HG02798 (cell line): ENCODE measurements around the gene EPHA1.

Experiments
- ATAC-seq: cut with Tn5 transposase; IDR thresholded peaks from one replicate; pipeline ENCODE4 v1.9.1; 2021; ENCODE audit warnings: mild to moderate bottlenecking; ENCODE audit not compliant: unreplicated experiment, poor library complexity

Gene EPHA1

DNA sequence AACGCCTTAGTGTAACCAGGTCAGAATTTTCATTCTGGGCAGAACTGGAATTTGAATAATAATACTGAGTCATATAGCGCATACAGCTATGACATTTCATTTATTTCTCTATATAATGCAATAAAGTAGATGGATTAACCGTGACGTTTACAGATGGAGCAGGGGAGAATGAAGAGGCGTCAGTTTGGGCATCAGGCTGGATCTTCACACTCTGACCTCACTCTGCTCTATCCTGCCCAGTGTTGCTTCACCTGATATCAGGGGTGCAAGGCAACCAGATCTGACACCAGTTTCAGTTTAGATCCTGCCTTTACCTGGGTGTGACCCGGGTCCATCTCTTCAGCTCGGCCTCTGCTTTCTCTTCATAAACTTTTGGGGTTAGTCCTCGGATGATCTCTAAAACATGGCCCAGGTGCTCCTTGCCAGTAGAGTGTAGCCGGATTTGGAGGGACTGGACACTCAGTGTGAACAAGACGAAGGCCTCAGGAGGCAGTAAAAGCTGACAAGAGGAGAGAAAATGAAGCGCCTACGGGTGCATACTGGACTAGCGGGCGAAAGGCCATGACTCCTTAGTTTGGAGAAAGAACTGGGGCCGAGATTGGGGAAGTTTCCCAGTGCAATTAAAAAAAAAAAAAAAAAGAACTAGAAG is 28.9 kb downstream of the EPHA1 start:
- peak; percentile 6 for ATAC-seq

DNA sequence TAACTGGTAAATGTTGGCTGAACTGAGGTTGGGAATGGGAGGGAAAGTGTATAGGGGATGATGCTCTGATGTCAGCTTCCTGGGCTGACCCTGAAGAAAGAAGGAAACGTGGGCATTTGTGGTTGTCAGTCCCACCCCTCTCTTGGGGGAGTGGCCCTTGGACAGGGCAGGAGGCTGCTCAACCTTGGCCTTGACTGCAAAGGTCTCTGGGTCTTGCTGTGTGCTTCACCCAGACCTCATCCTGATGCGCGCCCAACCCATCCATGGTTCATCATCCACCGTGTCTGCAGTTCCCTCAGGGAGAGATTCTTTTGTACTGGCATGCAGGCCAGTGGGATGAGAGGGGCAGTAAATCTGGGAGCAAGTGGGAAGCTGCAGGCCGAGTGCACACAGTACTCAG is 32.3 kb downstream of the EPHA1 start:
- no peak for ATAC-seq

DNA sequence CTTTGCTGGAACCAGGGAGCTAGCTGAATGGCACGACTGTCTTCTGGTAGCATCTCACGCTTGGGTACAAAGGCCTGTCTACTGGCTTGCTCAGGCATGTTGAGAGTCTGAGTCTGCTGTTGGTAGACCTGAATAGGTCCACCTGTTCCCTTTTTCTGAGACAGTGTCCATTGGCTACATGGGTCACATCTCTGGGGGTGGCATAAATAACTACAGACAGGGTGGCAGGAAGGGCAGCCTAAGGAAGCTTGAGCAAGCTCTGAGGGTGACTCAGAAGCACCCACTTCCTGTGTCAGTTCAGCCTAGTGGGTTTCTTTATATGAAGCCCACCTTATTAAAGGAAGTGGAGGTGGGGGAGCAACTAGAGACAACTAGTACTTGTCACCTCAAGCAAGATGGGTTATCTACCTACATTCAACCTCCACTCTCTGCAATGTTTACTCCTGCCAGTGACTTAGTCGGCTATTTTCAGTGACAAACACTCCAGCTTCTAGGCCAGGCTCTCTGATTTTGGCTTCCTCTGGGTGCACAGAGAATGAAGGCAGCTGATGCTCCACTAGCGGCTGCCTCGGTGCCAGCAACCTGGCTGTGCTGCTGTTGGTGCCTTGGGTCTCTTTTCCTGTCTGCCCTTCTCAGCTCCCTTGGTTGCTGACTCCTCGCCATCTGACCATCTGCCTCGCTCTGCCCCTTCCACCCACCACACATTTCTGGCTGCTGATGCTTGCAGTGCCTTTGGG is 33.2 kb downstream of the EPHA1 start:
- no peak for ATAC-seq

- ATAC-seq: no peak
Measured at GRCh38 chr7:143374561-143374960, 34.1 kb downstream of the EPHA1 start.

DNA sequence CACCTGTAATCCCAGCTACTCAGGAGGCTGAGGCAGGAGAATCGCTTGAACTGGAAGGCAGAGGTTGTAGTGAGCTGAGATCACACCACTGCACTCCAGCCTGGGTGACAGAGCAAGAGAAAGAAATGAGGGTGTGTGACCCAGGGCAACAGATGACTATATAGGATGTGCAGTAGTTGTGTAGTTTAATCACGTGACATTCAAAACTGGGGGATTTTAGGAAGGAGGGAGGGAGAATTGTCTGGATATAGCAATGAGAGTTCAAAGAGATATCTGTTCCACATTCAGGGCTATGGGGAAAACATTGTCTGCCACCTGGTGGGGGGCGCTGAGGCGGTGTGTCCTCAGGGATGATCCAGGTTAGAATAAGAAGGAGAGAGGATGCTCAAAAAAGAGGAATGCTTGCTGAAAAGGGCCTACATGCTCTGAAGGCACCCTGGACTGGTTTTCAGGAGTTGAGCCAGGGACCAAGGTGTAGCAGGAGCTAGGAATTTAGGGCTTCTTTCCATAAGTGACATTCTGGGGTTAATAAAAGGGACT is 35.3 kb downstream of the EPHA1 start:
- ATAC-seq: no peak

GRCh38 chr7:143372070-143372469 is 36.6 kb downstream of the EPHA1 start:
- no peak for ATAC-seq

DNA sequence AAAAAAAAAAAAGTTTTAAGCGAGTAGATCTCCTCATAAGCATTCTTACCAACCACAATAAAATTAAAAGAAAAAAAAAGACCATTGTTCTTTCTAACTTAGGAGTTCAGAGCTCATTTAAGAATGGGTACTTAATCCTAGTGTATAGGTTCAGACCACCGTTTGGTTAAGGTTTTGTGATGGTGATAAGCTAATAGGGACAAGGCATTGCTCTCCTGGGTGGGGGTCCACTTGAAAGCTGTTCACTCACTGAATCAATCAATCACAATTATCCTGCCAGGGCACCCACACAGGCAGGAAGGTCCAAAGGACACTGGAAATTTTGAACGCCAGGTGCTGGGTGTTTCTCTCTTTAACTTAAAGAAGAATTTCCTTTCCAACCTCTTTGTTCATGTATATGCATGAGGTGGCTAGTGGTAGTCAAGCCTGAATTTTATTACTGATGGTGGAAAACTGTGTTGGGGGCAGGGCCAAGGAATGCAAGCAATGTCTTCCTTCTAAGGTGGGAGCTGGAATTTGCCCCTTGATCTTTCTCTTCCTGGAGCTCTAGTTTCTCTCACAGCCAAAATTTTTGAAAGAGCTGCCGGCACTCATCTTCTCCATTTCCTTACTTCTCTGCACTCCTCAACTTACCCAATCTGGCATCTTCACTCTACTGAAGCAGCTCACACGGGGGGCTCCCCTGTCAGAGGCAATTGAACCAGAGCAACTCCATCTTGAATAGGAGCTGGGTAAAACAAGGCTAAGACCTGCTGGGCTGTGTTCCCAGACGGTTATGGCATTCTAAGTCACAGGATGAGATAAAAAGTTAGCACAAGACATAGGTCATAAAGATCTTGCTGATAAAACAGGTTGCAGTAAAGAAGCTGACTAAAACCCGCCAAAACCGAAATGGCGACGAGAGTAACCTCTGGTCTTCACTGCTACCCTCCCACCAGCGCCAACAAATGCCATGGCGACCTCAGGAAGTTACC is 38.7 kb downstream of the EPHA1 start:
- no peak for ATAC-seq

DNA sequence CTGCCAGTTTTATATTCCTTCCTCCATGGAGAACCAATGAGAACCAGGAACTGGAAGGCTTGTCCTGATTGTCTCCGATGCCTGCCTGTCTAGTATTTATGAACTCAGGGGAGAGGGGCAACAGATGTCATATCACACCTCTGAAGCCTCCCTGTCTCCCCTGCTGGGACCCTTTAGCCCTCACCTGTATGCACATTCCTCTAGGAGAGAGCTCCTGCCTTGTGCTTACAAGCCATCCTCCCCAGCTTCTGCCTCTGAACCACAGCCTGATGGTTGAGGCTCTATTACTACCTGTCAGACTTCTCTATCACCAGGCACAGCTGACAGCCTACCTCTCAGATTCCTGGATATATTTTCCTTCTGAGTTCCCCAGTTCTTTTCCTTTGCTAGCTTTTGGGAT is 40.3 kb downstream of the EPHA1 start:
- ATAC-seq: no peak

GRCh38 chr7:143367972-143368371 is 40.7 kb downstream of the EPHA1 start:
- no peak for ATAC-seq

- no peak for ATAC-seq
Measured at GRCh38 chr7:143363016-143363937, 45.4 kb downstream of the EPHA1 start.

DNA sequence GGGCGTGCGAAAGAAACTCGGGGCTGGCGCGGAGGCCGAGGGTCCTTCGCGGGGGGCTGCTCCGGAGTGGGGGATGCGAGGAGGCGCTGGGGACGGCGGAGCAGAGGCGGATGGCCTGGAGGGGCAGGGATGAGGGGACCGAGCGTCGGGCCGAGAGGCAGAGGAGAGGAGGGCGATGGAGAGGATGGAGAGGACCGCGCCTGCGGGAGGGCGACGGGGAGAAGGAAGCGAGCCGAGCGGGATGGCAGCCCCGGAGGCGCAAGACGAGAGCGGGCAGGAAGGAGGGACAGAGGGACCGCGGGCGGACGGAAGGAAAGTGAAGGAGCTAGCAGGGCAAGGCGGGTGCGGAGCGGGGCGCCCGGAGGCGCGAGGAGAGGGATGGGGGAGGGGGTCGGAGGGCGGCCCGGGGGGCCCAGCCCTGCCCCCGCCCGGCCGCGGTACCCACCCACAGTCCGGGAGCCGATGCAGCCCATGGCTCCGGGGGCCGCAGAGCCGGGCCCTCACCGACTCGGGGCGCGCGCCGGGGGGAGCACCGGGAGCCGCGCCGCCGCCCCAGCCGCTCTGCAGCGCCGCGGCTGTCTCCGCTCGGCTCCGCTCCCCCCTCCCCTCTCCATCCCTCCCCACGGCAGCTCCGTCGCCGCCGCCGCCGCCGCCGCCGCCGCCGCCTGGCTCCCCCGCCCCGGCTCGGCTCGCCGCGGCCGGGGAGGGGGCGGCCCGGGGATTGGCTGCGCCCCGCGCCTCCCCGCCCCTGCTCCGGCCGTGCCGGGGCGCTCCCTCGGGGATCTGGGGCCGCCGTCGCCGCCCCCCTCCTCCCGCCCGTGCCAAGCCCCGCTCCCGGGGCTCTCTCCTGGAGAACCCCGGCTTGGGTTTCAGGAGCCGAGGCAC is 46.3 kb downstream of the EPHA1 start, which contains the start of gene FAM131B:
FAM131B (minus strand) TSS at position 583 of the 885 bp plus-strand sequence; CDS start at position 473, 110 bp downstream.
- peak; percentile 49 for ATAC-seq

DNA sequence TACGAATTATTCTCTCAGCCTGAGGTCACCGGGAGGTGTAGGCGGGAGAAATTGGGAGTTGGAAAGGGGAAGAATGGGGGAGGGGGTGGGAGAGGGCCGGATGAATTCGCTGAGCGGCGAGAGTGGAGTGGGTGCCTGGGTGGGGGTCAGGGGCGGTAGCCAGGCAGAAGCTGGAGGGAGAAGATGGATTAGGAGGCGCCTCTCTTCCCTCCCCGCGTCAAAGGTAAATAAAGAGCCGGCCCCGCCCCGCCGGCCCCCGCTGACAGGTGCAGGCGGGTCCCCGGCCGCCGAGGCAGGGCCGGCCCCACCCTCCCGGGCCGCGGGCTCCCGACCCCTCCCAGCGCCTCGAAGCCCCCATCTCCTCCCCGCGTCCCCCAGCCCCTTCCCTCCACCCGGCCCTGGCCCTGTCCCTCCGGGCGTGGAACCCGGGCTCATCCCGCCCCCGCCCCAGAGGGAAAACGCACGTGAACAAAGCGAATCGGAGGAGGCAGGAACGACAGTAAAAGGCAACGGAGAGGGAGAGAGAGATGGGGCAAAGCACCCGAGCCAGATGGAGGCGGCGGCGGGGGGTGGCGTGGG is 47.0 kb downstream of the EPHA1 start:
- no peak for ATAC-seq

DNA sequence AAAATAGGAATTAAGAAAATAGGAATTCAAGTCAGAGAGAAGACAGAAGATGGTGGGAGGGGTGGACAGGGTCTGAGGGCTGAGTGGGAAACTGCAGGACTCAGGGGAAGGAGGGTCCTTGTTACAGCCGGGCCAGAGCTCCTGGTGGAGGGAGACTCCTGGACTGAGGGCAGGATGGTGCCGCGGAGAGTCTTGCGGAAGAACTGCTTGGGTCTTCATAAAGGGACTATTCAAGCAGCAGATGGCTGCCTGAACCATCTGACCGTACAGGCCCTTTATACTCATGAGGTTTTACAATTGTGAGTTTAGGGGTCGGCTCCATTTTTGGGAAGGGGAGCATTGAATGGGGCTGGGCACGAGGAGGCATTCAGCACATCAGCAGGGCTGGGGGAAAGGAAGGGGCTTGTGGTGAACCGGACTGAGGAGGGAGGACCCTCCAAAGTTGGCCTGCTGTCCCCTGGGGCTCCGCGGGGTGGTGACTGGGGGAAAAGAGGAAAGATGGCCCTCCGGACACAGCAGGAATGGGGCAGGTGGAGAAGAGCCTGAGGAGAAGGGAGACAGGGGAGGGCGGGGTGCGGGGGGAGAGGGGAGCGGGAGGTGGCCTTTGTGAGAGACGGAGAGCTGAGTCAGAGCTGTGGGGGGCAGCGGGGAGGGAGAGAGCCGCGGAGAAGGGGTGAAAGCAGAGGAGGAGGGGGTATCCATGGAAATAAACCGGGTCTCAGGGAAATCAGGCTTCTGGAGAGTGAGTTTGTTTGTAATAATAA is 47.7 kb downstream of the EPHA1 start:
- ATAC-seq: no peak

DNA sequence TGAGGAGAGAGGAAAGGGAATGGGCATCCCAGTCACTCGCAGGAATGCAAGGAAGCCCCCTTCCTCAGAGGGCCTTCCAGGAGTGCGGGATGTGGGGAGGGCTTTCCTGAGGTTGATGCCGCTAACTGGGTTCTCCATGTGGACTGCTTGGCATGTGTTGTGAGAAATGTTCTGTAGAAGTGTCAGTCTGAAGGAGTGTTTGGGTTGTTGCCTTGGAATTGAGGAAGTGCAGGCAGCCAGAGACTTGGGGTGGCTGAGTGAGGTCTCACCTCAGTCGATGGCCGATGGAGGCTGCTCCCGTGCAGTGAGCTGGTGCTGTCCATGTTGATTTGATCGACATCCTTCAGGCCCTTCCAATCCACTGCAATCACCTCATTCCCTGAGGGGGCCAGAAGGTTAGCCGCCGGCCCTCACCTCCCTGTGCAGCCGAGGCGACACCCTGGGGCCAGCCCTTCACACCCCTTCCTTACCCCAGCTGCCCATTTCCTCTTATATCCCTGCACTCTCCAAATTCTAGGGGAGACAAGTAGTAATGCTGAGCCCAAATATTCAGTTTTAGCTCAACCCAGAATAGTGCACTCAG is 48.8 kb downstream of the EPHA1 start:
- no peak for ATAC-seq

DNA sequence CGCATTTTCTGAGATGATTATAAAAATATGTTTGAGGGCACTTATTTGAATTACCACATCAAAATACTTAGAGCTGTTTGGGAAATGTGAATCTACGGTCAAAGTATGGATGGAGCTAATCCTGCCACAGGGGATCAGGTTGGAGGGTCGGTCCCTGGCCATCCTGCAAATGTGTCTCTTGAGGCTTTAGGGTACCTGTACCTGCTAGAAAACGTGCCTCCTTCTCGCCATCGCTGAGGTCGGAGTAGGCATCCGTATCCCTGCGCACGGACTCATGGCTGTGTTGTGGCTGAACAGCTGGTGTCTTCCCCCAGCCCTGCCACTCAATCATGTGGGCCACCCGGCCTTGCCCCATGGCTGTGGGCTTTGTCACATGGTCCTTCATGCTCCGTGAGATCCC is 50.0 kb downstream of the EPHA1 start:
- ATAC-seq: no peak

DNA sequence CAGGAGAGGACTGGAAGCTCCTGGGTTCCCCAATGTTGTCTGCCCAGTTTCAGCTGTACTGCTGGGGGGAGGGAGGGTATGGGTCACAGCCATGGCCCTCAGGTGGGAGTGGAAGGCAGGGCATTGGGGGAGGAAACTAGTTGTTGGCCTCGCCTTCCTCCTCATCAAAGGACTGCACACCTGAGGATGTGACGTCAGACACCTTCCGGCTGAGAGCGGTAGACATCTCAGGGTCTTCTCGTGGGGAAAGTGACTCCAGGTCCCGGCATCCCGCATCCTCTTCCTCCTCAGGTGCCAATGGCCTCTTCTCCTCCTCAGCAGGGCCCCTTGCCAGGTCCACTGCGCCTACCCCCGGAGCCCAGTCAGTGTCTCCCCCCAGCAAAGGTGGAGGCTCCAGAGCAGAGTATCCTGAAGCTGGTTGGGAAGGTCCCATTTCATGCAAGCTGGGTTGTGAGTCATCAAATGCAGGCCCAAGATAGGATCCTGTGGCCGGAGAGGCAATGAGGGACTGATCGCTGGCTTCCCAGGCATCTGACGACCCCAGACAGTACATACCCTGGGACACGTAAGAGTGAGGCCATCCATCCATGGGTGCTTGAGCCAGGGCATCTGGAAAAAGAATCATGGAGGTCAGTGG is 52.1 kb downstream of the EPHA1 start:
- ATAC-seq: no peak
